IMR-90 (cell line): ENCODE data around the gene LSM2. TPM values are rescaled to one million over a fixed set of nuclear protein-coding genes. Genes with fewer than 3 reads are reported as not detected.

Experiments used
- ATAC-seq: fragments of 200-7000 bp; cut with Tn5 transposase; 2 replicates; pipeline ENCODE4 v1.9.1; 2020; ENCODE audit warnings: low read depth, mild to moderate bottlenecking, moderate library complexity
- BruUV-seq: library from RNA; stranded (reverse); fragments of 400-500 nt; replicated peaks from 2 replicates; lab custom pipeline; 2021; lab: Mats Ljungman, UMichigan
- CTCF ChIA-PET: fragments of 300-600 bp; formaldehyde crosslinking; extraction: SDS; loops from one replicate; lab custom pipeline; 2021; ENCODE audit warnings: antibody characterized with exemption; lab: Yijun Ruan, JAX
- POLR2A ChIA-PET: fragments of 300-600 bp; sonication (Branson Sonifier 250); formaldehyde crosslinking; loops from one replicate; lab custom pipeline; 2022; ENCODE audit warnings: antibody characterized with exemption; ENCODE audit not compliant: unreplicated experiment; lab: Charles Lee
- DNase-seq: peaks from one replicate; pipeline ENCODE4 v3.0.0; 2013
- H2AFZ ChIP-seq: replicated peaks from 2 replicates; pipeline ENCODE3; 2013; ENCODE audit warnings: low read length, mild to moderate bottlenecking; ENCODE audit not compliant: poor library complexity
- H2AK5ac ChIP-seq: 2 replicates; pipeline ENCODE4 v1.6.1; 2013; ENCODE audit warnings: low read depth, low read length, inconsistent platforms
- H2AK9ac ChIP-seq: replicated peaks from 2 replicates; pipeline ENCODE3; 2013; ENCODE audit warnings: mild to moderate bottlenecking, low read depth, low read length, moderate library complexity; ENCODE audit not compliant: poor library complexity
- H2BK120ac ChIP-seq: 2 replicates; pipeline ENCODE4 v1.6.1; 2013; ENCODE audit warnings: low read depth, low read length, inconsistent platforms
- H2BK15ac ChIP-seq: 3 replicates; pipeline ENCODE4 v1.6.1; 2013; ENCODE audit warnings: low read depth, low read length, inconsistent platforms
- H2BK20ac ChIP-seq: 2 replicates; pipeline ENCODE4 v1.6.1; 2013; ENCODE audit warnings: low read depth, mild to moderate bottlenecking, inconsistent platforms, low read length, moderate library complexity
- H2BK5ac ChIP-seq: 2 replicates; pipeline ENCODE4 v1.6.1; 2013; ENCODE audit warnings: mild to moderate bottlenecking, low read depth, low read length, inconsistent platforms; ENCODE audit not compliant: poor library complexity, severe bottlenecking
- H3K14ac ChIP-seq: replicated peaks from 2 replicates; pipeline ENCODE4 v1.6.1; 2013; ENCODE audit warnings: low read depth, low read length, inconsistent platforms
- H3K18ac ChIP-seq: 2 replicates; pipeline ENCODE4 v1.6.1; 2013; ENCODE audit warnings: low read depth, low read length, control low read depth
- H3K23ac ChIP-seq: 2 replicates; pipeline ENCODE4 v1.6.1; 2013; ENCODE audit warnings: low read depth, low read length, inconsistent platforms
- H3K27ac ChIP-seq: 2 replicates; pipeline ENCODE4 v1.5.1; 2013; ENCODE audit warnings: mild to moderate bottlenecking, control low read depth, low read length; ENCODE audit not compliant: insufficient read depth
- H3K27me3 ChIP-seq: 2 replicates; pipeline ENCODE4 v1.6.1; 2013; ENCODE audit warnings: low read length; ENCODE audit not compliant: control insufficient read depth, insufficient read depth
- H3K36me3 ChIP-seq: 2 replicates; pipeline ENCODE4 v1.6.1; 2013; ENCODE audit warnings: low read length, mixed read lengths; ENCODE audit not compliant: control insufficient read depth, insufficient read depth
- H3K4ac ChIP-seq: 2 replicates; pipeline ENCODE4 v1.6.1; 2013; ENCODE audit warnings: low read depth, low read length, inconsistent platforms
- H3K4me1 ChIP-seq: 2 replicates; pipeline ENCODE4 v1.6.1; 2013; ENCODE audit warnings: low read length, mixed read lengths; ENCODE audit not compliant: control insufficient read depth, insufficient read depth
- H3K4me2 ChIP-seq: 2 replicates; pipeline ENCODE4 v1.6.1; 2013; ENCODE audit warnings: low read depth, mild to moderate bottlenecking, control low read depth, low read length, moderate library complexity
- H3K4me3 ChIP-seq: 2 replicates; pipeline ENCODE4 v1.5.1; 2013; ENCODE audit warnings: low read depth, mild to moderate bottlenecking, control low read depth, low read length, moderate library complexity; ENCODE audit not compliant: insufficient read depth
- H3K56ac ChIP-seq: 2 replicates; pipeline ENCODE4 v1.6.1; 2013; ENCODE audit warnings: low read length, inconsistent platforms; ENCODE audit not compliant: insufficient read depth; ENCODE audit errors: extremely low read depth
- H3K79me1 ChIP-seq, 2 experiments: 2 replicates each; pipeline ENCODE4 v1.6.1; 2013; ENCODE audit warnings: low read length in 2 of 2, inconsistent platforms in 1 of 2, low read depth in 1 of 2
- H3K9ac ChIP-seq: 2 replicates; pipeline ENCODE4 v1.6.1; 2013; ENCODE audit warnings: low read depth, low read length, control low read depth
- H3K9me1 ChIP-seq: 2 replicates; pipeline ENCODE4 v1.6.1; 2013; ENCODE audit warnings: low read length, inconsistent platforms; ENCODE audit not compliant: insufficient read depth
- H3K9me3 ChIP-seq: 2 replicates; pipeline ENCODE4 v1.6.1; 2013; ENCODE audit warnings: low read length; ENCODE audit not compliant: control insufficient read depth, insufficient read depth
- H4K20me1 ChIP-seq: 2 replicates; pipeline ENCODE4 v1.6.1; 2013; ENCODE audit warnings: low read length, inconsistent platforms; ENCODE audit not compliant: insufficient read depth
- H4K5ac ChIP-seq: 2 replicates; pipeline ENCODE4 v1.6.1; 2013; ENCODE audit warnings: mild to moderate bottlenecking, low read depth, low read length, control low read depth
- H4K8ac ChIP-seq, 2 experiments: 2 replicates each; pipeline ENCODE4 v1.6.1; 2013; ENCODE audit warnings: low read depth in 2 of 2, low read length in 2 of 2, control low read depth in 1 of 2, inconsistent platforms in 1 of 2
- H4K91ac ChIP-seq: 2 replicates; pipeline ENCODE4 v1.6.1; 2013; ENCODE audit warnings: low read depth, low read length, inconsistent platforms; ENCODE audit not compliant: insufficient read depth
- CHD1 ChIP-seq: IDR thresholded peaks from 2 replicates; pipeline ENCODE4 v1.6.1; 2012; ENCODE audit warnings: low read depth, low read length, improper control_type of control experiment
- MAZ ChIP-seq: IDR thresholded peaks from 2 replicates; pipeline ENCODE4 v1.6.1; 2012; ENCODE audit warnings: low read depth, mild to moderate bottlenecking, low read length, improper control_type of control experiment, moderate library complexity, borderline replicate concordance
- MXI1 ChIP-seq: IDR thresholded peaks from 2 replicates; pipeline ENCODE4 v1.6.1; 2012; ENCODE audit warnings: low read depth, mild to moderate bottlenecking, low read length, moderate library complexity, borderline replicate concordance
- POLR2A ChIP-seq: IDR thresholded peaks from 2 replicates; pipeline ENCODE4 v1.6.1; 2012; ENCODE audit warnings: mild to moderate bottlenecking, low read depth, low read length
- RAD21 ChIP-seq: IDR thresholded peaks from 2 replicates; pipeline ENCODE4 v1.6.1; 2012; ENCODE audit warnings: low read length, improper control_type of control experiment
- RCOR1 ChIP-seq: IDR thresholded peaks from 2 replicates; pipeline ENCODE4 v1.6.1; 2012; ENCODE audit warnings: mild to moderate bottlenecking, low read length, improper control_type of control experiment; ENCODE audit not compliant: insufficient replicate concordance
- RFX5 ChIP-seq: IDR thresholded peaks from 2 replicates; pipeline ENCODE4 v1.8.0; 2012; ENCODE audit warnings: low read depth, mild to moderate bottlenecking, low read length, moderate library complexity
- SMC3 ChIP-seq: fragments of 150-350 bp; IDR thresholded peaks from 2 replicates; pipeline ENCODE4 v1.6.1; 2016; ENCODE audit warnings: low read depth, mild to moderate bottlenecking, antibody characterized with exemption, low read length, moderate library complexity
- WGBS, 2 experiments: methylation state at CpG; one replicate each; pipeline versions ENCODE4 v1.1.5 to v1.1.7; 2013; ENCODE audit warnings: missing lambda C conversion rate in 2 of 2; ENCODE audit not compliant: insufficient read length in 1 of 2; ENCODE audit errors: extremely low coverage in 2 of 2; 5-methylcytosine and 5-hydroxymethylcytosine counted together
- dilution Hi-C: fragments of 300-500 bp; cut with HindIII; formaldehyde crosslinking; loops from one replicate; pipeline ENCODE4 v1.14.3; 2018; ENCODE audit warnings: low sequenced_read_pairs; ENCODE audit not compliant: unreplicated experiment
- in situ Hi-C: fragments of 300-500 bp; cut with MboI; formaldehyde crosslinking; loops from 3 replicates; pipeline ENCODE4 v1.14.3; 2019; ENCODE audit warnings: low sequenced_read_pairs, inconsistent platforms, mixed read lengths
- intact Hi-C: fragments of 100-400 bp; cut with micrococcal nuclease; formaldehyde crosslinking; loops from 2 replicates; pipeline ENCODE4 v1.10.0; 2022
- polyA plus RNA-seq, 3 experiments: library from polyadenylated mRNA; depleted of rRNA; stranded (reverse); fragments of >200 nt; gene quantifications; 2 replicates each; pipeline ENCODE4 v1.2.3, GENCODE V29; 2012; ENCODE audit warnings: low replicate concordance in 1 of 3
- total RNA-seq: library from RNA; depleted of rRNA; stranded (reverse); fragments of >200 nt; gene quantifications from 2 replicates; pipeline ENCODE4 v1.2.3, GENCODE V29; 2012
- TF ChIP-seq, protein P1 (sequence below): fragments of 150-350 bp; IDR thresholded peaks from 2 replicates; pipeline ENCODE4 v1.6.1; 2016; ENCODE audit warnings: low read depth, mild to moderate bottlenecking, low read length, moderate library complexity, borderline replicate concordance
- TF ChIP-seq, protein P2 (sequence below): conservative IDR thresholded peaks from 2 replicates; pipeline ENCODE4 v1.5.1; 2012; ENCODE audit warnings: mild to moderate bottlenecking, low read depth, low read length, improper control_type of control experiment

Gene LSM2
- total and polyA plus RNA-seq, 2 of the 4 experiments (the other 2 are of a cell fraction), result 56.3 to 61.0 TPM

GRCh38 chr6:31762878-31763618, 43.7 kb downstream of the LSM2 start (continued):
- no peak for TF ChIP-seq SMC3

DNA sequence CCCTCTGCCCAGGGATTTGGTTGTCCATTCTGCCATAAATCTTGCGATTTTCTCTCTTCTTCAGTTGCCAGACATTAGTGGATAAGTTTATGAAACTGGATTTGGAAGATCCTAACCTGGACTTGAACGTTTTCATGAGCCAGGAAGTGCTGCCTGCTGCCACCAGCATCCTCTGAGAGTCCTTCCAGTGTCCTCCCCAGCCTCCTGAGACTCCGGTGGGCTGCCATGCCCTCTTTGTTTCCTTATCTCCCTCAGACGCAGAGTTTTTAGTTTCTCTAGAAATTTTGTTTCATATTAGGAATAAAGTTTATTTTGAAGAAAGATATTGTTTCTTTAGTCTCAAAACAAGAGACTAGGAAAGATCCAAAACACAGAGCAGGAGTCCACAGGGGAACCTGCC, 44.4 kb downstream of the LSM2 start, which contains the start of gene SAPCD1:
TSS of gene SAPCD1 (plus strand) at position 301 of the 400 bp plus-strand sequence. CDS start 399 bp downstream, outside the sequence.
- ATAC-seq, result no peak
- intact Hi-C loops (no loop called here), dilution Hi-C loops (no loop called here), in situ Hi-C loops (no loop called here)
- WGBS, 2 experiments, result no CpG with 5 or more reads among the region's 4 CpGs
- Histone ChIP-seq H3K14ac (peak within 1 kb of the TSS; percentile 74), H3K79me1 (no peaks in the 10 kb centered on the region), H3K9me3 (no peaks in the 10 kb centered on the region), H3K9me1 (peaks cover 15% of the 10 kb centered on the region), H3K9ac (no peak within 1 kb of the TSS), H2AK9ac (peak within 1 kb of the TSS; percentile 71), H3K4me2 (no peak within 1 kb of the TSS), H4K91ac (no peak within 1 kb of the TSS; the same call in 1 of the 2 replicates), H3K27ac (no peak within 1 kb of the TSS), H3K4ac (peak within 1 kb of the TSS; percentile 66), H2AK5ac (peak within 1 kb of the TSS; percentile 65; the same call in 1 of the 2 replicates), H2BK5ac (peak within 1 kb of the TSS; percentile 5), H3K4me1 (peaks cover 4% of the 10 kb centered on the region), H3K56ac (no peak within 1 kb of the TSS; the same call in 1 of the 2 replicates), H2BK120ac (0 out of 2 replicates have a peak within 1 kb of the TSS, but pooled peaks have one; percentile 14), H3K36me3 (peaks cover 7% of the 10 kb centered on the region; the same call in 1 of the 2 replicates), H2AFZ (peak within 1 kb of the TSS; percentile 64), H3K4me3 (no peak within 1 kb of the TSS), H2BK15ac (no peak within 1 kb of the TSS), H3K23ac (no peak within 1 kb of the TSS), H4K8ac (peak within 1 kb of the TSS in 1 of 2 experiments; percentile 39; a peak in 1 of 4 replicates), H3K18ac (no peak within 1 kb of the TSS), H4K5ac (no peak within 1 kb of the TSS), H2BK20ac (no peak within 1 kb of the TSS), H4K20me1 (no peaks in the 10 kb centered on the region), H3K27me3 (no peaks in the 10 kb centered on the region)
- TF ChIP-seq, protein P1, sequence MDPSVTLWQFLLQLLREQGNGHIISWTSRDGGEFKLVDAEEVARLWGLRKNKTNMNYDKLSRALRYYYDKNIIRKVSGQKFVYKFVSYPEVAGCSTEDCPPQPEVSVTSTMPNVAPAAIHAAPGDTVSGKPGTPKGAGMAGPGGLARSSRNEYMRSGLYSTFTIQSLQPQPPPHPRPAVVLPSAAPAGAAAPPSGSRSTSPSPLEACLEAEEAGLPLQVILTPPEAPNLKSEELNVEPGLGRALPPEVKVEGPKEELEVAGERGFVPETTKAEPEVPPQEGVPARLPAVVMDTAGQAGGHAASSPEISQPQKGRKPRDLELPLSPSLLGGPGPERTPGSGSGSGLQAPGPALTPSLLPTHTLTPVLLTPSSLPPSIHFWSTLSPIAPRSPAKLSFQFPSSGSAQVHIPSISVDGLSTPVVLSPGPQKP, result no peak
- TF ChIP-seq RFX5 (no peak), MXI1 (no peak), CHD1 (no peak), SMC3 (no peak), RCOR1 (no peak), MAZ (no peak), RAD21 (no peak), POLR2A (no peak)
- TF ChIP-seq, protein P2, sequence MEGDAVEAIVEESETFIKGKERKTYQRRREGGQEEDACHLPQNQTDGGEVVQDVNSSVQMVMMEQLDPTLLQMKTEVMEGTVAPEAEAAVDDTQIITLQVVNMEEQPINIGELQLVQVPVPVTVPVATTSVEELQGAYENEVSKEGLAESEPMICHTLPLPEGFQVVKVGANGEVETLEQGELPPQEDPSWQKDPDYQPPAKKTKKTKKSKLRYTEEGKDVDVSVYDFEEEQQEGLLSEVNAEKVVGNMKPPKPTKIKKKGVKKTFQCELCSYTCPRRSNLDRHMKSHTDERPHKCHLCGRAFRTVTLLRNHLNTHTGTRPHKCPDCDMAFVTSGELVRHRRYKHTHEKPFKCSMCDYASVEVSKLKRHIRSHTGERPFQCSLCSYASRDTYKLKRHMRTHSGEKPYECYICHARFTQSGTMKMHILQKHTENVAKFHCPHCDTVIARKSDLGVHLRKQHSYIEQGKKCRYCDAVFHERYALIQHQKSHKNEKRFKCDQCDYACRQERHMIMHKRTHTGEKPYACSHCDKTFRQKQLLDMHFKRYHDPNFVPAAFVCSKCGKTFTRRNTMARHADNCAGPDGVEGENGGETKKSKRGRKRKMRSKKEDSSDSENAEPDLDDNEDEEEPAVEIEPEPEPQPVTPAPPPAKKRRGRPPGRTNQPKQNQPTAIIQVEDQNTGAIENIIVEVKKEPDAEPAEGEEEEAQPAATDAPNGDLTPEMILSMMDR, result no peak
- POLR2A ChIA-PET, result no interaction called here
- no TSS peak for BruUV-seq
- CTCF ChIA-PET, result no interaction called here
- no peak for DNase-seq
